Measurements from ENCODE around the gene FUCA1. TPM values are rescaled to one million over a fixed set of nuclear protein-coding genes. Genes with fewer than 3 reads are reported as not detected.

The FUCA1 gene
- total and polyA plus RNA-seq, 10 of the 15 experiments (the other 5 are each of a cell fraction or from before 2014, with no cell fraction given), result 33.3 to 117 (median 52.6) TPM

- TF ChIP-seq, protein P1, sequence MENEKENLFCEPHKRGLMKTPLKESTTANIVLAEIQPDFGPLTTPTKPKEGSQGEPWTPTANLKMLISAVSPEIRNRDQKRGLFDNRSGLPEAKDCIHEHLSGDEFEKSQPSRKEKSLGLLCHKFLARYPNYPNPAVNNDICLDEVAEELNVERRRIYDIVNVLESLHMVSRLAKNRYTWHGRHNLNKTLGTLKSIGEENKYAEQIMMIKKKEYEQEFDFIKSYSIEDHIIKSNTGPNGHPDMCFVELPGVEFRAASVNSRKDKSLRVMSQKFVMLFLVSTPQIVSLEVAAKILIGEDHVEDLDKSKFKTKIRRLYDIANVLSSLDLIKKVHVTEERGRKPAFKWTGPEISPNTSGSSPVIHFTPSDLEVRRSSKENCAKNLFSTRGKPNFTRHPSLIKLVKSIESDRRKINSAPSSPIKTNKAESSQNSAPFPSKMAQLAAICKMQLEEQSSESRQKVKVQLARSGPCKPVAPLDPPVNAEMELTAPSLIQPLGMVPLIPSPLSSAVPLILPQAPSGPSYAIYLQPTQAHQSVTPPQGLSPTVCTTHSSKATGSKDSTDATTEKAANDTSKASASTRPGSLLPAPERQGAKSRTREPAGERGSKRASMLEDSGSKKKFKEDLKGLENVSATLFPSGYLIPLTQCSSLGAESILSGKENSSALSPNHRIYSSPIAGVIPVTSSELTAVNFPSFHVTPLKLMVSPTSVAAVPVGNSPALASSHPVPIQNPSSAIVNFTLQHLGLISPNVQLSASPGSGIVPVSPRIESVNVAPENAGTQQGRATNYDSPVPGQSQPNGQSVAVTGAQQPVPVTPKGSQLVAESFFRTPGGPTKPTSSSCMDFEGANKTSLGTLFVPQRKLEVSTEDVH (IDR thresholded peaks at IDR 0.05; ENCODE audit: low read depth, partially characterized antibody), result peak; percentile 14
- peak; percentile 55 for TF ChIP-seq DPF2 (IDR thresholded peaks at IDR 0.05)
- no peak for TF ChIP-seq NFXL1 (IDR thresholded peaks at IDR 0.05; ENCODE audit: borderline replicate concordance)
- TF ChIP-seq BCL11A (IDR thresholded peaks at IDR 0.05; ENCODE audit: low read depth, low read length), result no peak
- TF ChIP-seq IKZF2 (IDR thresholded peaks at IDR 0.05), result no peak
- no peak for TF ChIP-seq SMARCA5 (IDR thresholded peaks at IDR 0.05)
- peak; percentile 82 for TF ChIP-seq SP1 (IDR thresholded peaks at IDR 0.05; ENCODE audit: low read depth, low read length)
- peak; percentile 46 for TF ChIP-seq SIX5 (IDR thresholded peaks at IDR 0.05; ENCODE audit: low read depth, low read length, severe bottlenecking)
- no peak; the same call in 1 of the 2 replicates for TF ChIP-seq LARP7 (IDR thresholded peaks at IDR 0.05)
- peak; percentile 62 for TF ChIP-seq RUNX3 (IDR thresholded peaks at IDR 0.05; ENCODE audit: low read length)
- TF ChIP-seq SREBF2 (IDR thresholded peaks at IDR 0.05; ENCODE audit: low read length), result 0 out of 2 replicates have a peak, but pooled peaks have one; percentile 32
- peak; percentile 73; the same call in 1 of the 2 replicates for TF ChIP-seq TAF1 (IDR thresholded peaks at IDR 0.05; ENCODE audit: borderline replicate concordance, low read depth, low read length)
- TF ChIP-seq, protein P2, sequence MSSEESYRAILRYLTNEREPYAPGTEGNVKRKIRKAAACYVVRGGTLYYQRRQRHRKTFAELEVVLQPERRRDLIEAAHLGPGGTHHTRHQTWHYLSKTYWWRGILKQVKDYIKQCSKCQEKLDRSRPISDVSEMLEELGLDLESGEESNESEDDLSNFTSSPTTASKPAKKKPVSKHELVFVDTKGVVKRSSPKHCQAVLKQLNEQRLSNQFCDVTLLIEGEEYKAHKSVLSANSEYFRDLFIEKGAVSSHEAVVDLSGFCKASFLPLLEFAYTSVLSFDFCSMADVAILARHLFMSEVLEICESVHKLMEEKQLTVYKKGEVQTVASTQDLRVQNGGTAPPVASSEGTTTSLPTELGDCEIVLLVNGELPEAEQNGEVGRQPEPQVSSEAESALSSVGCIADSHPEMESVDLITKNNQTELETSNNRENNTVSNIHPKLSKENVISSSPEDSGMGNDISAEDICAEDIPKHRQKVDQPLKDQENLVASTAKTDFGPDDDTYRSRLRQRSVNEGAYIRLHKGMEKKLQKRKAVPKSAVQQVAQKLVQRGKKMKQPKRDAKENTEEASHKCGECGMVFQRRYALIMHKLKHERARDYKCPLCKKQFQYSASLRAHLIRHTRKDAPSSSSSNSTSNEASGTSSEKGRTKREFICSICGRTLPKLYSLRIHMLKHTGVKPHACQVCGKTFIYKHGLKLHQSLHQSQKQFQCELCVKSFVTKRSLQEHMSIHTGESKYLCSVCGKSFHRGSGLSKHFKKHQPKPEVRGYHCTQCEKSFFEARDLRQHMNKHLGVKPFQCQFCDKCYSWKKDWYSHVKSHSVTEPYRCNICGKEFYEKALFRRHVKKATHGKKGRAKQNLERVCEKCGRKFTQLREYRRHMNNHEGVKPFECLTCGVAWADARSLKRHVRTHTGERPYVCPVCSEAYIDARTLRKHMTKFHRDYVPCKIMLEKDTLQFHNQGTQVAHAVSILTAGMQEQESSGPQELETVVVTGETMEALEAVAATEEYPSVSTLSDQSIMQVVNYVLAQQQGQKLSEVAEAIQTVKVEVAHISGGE (CRISPR knock-in tag; IDR thresholded peaks at IDR 0.05), result no peak
- TF ChIP-seq MLLT1 (IDR thresholded peaks at IDR 0.05), result no peak
- 0 out of 2 replicates have a peak, but pooled peaks have one; percentile 12 for TF ChIP-seq SREBF1 (IDR thresholded peaks at IDR 0.05; ENCODE audit: low read length)
- TF ChIP-seq NR2C1 (IDR thresholded peaks at IDR 0.05), result peak; percentile 72
- TF ChIP-seq MYC (IDR thresholded peaks at IDR 0.05; ENCODE audit: insufficient read depth, insufficient read length, insufficient replicate concordance, low read length, severe bottlenecking), result no peak
- no peak for TF ChIP-seq CBX3 (IDR thresholded peaks at IDR 0.05; ENCODE audit: borderline replicate concordance, low read depth)
- peak; percentile 97 for TF ChIP-seq CREM (IDR thresholded peaks at IDR 0.05; ENCODE audit: low read depth)
- TF ChIP-seq POLR2AphosphoS5 (IDR thresholded peaks at IDR 0.05; ENCODE audit: low read length), result peak; percentile 74; the same call in 1 of the 2 replicates
- peak; percentile 26 for TF ChIP-seq RELA (IDR thresholded peaks at IDR 0.05; ENCODE audit: borderline replicate concordance, partially characterized antibody)
- TF ChIP-seq YBX1 (IDR thresholded peaks at IDR 0.05), result no peak
- peak; percentile 49; the same call in 1 of the 2 replicates for TF ChIP-seq ATF7 (IDR thresholded peaks at IDR 0.05; ENCODE audit: low read depth)
Measured at GRCh38 chr1:23800400-23801337, 67.4 kb downstream of the FUCA1 start, which contains the start of gene GALE (continued).
